ENCODE results near the gene KRTAP10-6.

KRTAP10-6 gene

DNA sequence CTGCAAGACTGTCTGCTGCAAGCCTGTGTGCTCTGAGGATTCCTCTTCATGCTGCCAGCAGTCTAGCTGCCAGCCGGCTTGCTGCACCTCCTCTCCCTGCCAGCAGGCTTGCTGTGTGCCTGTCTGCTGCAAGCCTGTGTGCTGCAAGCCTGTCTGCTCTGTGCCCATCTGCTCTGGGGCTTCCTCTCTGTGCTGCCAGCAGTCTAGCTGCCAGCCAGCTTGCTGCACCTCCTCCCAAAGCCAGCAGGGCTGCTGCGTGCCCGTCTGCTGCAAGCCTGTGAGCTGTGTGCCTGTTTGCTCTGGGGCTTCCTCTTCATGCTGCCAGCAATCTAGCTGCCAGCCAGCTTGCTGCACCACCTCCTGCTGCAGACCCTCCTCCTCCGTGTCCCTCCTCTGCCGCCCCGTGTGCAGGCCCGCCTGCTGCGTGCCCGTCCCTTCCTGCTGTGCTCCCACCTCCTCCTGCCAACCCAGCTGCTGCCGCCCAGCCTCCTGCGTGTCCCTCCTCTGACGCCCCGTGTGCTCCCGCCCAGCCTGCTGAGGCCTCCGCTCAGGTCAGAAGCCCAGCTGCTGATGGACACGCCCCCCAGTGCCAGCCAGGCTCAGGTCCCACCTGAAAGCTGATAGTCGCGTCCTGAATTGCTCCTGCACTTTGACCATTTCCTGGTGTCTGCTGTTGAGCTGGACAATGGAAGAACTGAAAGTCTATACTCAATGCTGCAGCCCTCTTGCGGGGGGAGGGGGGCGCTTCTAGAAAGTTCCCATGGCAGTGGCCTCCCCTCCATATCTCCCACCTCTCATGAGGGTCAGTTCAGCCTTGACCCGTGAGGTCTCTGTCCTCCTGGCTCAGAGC is 17.6 kb downstream of the KRTAP10-6 start:
- TF ChIP-seq TEAD4 (IDR thresholded peaks at IDR 0.05), result 0 out of 2 replicates have a peak, but pooled peaks have one; percentile 25
- TF ChIP-seq CREB1 (IDR thresholded peaks at IDR 0.05; ENCODE audit: low read depth), result no peak
- TF ChIP-seq TCF12 (IDR thresholded peaks at IDR 0.05; ENCODE audit: low read depth), result peak; percentile 90
- TF ChIP-seq, protein P1, sequence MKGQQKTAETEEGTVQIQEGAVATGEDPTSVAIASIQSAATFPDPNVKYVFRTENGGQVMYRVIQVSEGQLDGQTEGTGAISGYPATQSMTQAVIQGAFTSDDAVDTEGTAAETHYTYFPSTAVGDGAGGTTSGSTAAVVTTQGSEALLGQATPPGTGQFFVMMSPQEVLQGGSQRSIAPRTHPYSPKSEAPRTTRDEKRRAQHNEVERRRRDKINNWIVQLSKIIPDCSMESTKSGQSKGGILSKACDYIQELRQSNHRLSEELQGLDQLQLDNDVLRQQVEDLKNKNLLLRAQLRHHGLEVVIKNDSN (IDR thresholded peaks at IDR 0.05), result 0 out of 2 replicates have a peak, but pooled peaks have one; percentile 24
- no peak for TF ChIP-seq YY1 (IDR thresholded peaks at IDR 0.05; ENCODE audit: low read depth)
- peak; percentile 70; the same call in 1 of the 2 replicates for TF ChIP-seq NFIC (IDR thresholded peaks at IDR 0.05)
- peak; percentile 68 for TF ChIP-seq EP300 (IDR thresholded peaks at IDR 0.05; ENCODE audit: borderline replicate concordance)
- peak; percentile 56; the same call in 1 of the 2 replicates for TF ChIP-seq MAX (IDR thresholded peaks at IDR 0.05)
- no peak for TF ChIP-seq ZBTB7A (IDR thresholded peaks at IDR 0.05; ENCODE audit: low read depth)

DNA sequence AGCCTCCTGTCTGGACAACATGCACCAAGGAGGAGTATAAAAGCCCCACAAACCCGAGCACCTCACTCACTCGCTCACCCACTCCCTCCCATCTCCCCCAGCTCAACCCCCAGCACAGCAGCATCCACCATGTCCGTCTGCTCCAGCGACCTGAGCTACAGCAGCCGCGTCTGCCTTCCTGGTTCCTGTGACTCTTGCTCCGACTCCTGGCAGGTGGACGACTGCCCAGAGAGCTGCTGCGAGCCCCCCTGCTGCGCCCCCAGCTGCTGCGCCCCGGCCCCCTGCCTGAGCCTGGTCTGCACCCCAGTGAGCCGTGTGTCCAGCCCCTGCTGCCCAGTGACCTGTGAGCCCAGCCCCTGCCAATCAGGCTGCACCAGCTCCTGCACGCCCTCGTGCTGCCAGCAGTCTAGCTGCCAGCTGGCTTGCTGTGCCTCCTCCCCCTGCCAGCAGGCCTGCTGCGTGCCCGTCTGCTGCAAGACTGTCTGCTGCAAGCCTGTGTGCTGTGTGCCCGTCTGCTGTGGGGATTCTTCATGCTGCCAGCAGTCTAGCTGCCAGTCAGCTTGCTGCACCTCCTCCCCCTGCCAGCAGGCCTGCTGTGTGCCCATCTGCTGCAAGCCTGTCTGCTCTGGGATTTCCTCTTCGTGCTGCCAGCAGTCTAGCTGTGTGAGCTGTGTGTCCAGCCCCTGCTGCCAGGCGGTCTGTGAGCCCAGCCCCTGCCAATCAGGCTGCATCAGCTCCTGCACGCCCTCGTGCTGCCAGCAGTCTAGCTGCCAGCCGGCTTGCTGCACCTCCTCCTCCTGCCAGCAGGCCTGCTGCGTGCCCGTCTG is 18.5 kb downstream of the KRTAP10-6 start, which contains the start of gene KRTAP10-4:
Gene KRTAP10-4 (plus strand): TSS at position 100 of the 827 bp plus-strand sequence. CDS start 30 bp downstream, at position 130.
- TF ChIP-seq NFIC (IDR thresholded peaks at IDR 0.05), result peak; percentile 78
- peak; percentile 43; the same call in 1 of the 2 replicates for TF ChIP-seq EP300 (IDR thresholded peaks at IDR 0.05; ENCODE audit: borderline replicate concordance)
- peak; percentile 60 for TF ChIP-seq TCF12 (IDR thresholded peaks at IDR 0.05; ENCODE audit: low read depth)
- peak; percentile 28; the same call in 1 of the 2 replicates for TF ChIP-seq TEAD4 (IDR thresholded peaks at IDR 0.05)

DNA sequence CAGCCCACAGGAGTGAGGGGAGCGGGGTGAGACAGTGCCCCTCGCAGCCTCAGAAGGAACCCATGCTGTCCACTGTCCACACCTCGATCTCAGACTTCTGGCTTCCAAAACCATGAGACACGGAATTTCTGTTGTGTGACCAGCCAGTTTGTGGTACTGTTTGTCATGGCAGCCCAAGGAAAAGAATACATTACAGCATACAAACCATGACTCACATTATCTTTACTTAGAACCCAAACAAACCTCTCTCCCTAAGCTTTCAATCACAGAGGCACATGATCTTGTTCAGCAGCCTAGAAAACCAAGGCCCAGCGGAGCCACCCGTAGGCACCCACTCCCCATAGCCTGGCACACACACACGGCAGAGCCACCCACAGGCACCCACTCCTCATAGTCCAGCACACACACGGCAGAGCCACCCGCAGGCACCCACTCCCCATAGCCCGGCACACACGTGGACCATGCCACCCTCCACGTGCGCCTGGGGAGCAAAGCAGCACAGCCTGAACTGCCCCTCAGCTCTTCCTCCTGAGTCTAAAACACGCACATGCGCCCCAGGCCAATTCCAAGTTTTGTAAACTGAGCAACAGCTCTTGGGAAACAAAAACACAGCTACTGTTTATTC is 19.2 kb downstream of the KRTAP10-6 start:
- TF ChIP-seq, protein P1 (IDR thresholded peaks at IDR 0.05), result no peak
- TF ChIP-seq YY1 (IDR thresholded peaks at IDR 0.05; ENCODE audit: low read depth) (no peak), EGR1 (IDR thresholded peaks at IDR 0.05) (no peak), EP300 (IDR thresholded peaks at IDR 0.05; ENCODE audit: borderline replicate concordance) (no peak), MAX (IDR thresholded peaks at IDR 0.05) (no peak), CEBPB (IDR thresholded peaks at IDR 0.05) (no peak), ZBTB7A (IDR thresholded peaks at IDR 0.05; ENCODE audit: low read depth) (no peak), TCF12 (IDR thresholded peaks at IDR 0.05; ENCODE audit: low read depth) (no peak), RAD21 (IDR thresholded peaks at IDR 0.05; ENCODE audit: low read depth) (no peak), FOXM1 (IDR thresholded peaks at IDR 0.05; ENCODE audit: borderline replicate concordance, low read depth) (no peak), TEAD4 (IDR thresholded peaks at IDR 0.05) (no peak), NFIC (IDR thresholded peaks at IDR 0.05) (no peak), TAF1 (IDR thresholded peaks at IDR 0.05; ENCODE audit: low read depth) (no peak), CREB1 (IDR thresholded peaks at IDR 0.05; ENCODE audit: low read depth) (no peak)
- TF ChIP-seq, protein P2, sequence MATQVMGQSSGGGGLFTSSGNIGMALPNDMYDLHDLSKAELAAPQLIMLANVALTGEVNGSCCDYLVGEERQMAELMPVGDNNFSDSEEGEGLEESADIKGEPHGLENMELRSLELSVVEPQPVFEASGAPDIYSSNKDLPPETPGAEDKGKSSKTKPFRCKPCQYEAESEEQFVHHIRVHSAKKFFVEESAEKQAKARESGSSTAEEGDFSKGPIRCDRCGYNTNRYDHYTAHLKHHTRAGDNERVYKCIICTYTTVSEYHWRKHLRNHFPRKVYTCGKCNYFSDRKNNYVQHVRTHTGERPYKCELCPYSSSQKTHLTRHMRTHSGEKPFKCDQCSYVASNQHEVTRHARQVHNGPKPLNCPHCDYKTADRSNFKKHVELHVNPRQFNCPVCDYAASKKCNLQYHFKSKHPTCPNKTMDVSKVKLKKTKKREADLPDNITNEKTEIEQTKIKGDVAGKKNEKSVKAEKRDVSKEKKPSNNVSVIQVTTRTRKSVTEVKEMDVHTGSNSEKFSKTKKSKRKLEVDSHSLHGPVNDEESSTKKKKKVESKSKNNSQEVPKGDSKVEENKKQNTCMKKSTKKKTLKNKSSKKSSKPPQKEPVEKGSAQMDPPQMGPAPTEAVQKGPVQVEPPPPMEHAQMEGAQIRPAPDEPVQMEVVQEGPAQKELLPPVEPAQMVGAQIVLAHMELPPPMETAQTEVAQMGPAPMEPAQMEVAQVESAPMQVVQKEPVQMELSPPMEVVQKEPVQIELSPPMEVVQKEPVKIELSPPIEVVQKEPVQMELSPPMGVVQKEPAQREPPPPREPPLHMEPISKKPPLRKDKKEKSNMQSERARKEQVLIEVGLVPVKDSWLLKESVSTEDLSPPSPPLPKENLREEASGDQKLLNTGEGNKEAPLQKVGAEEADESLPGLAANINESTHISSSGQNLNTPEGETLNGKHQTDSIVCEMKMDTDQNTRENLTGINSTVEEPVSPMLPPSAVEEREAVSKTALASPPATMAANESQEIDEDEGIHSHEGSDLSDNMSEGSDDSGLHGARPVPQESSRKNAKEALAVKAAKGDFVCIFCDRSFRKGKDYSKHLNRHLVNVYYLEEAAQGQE (IDR thresholded peaks at IDR 0.05; ENCODE audit: low read depth), result no peak

- TF ChIP-seq NFIC (IDR thresholded peaks at IDR 0.05) (no peak), TEAD4 (IDR thresholded peaks at IDR 0.05) (no peak), YY1 (IDR thresholded peaks at IDR 0.05; ENCODE audit: low read depth) (no peak), EP300 (IDR thresholded peaks at IDR 0.05; ENCODE audit: borderline replicate concordance) (no peak), FOXM1 (IDR thresholded peaks at IDR 0.05; ENCODE audit: borderline replicate concordance, low read depth) (no peak), TCF12 (IDR thresholded peaks at IDR 0.05; ENCODE audit: low read depth) (no peak)
- TF ChIP-seq, protein P2 (IDR thresholded peaks at IDR 0.05; ENCODE audit: low read depth), result no peak
Observed at GRCh38 chr21:44571844-44572782, 20.2 kb downstream of the KRTAP10-6 start.

Measured in Ishikawa (cell line).